Gastroesophageal sphincter (tissue), 4 donors: ENCODE data around the gene GRWD1. TPM values are rescaled to one million over a fixed set of nuclear protein-coding genes. Genes with fewer than 3 reads are reported as not detected.

Experiments
- ATAC-seq: fragments of 150-250 bp; one replicate; pipeline ENCODE4 v1.9.1; 2016; ENCODE audit warnings: mild to moderate bottlenecking, moderate library complexity
- H3K27ac ChIP-seq, 4 donors: fragments of 200-600 bp; sonication (generic) in 3 of 4; 1 replicate in 3 of 4; 2 replicates in 1 of 4; pipeline ENCODE4 v1.5.1; 2016 to 2019
- H3K27me3 ChIP-seq: fragments of 200-600 bp; sonication (generic); one replicate; pipeline ENCODE4 v1.5.1; 2019
- H3K36me3 ChIP-seq, 2 donors: fragments of 200-600 bp; sonication (generic); one replicate each; pipeline ENCODE4 v1.5.1; 2019; ENCODE audit warnings: control low read depth in 1 of 2
- H3K4me1 ChIP-seq, 3 donors: fragments of 200-600 bp; sonication (generic); 1 replicate in 2 of 3; 2 replicates in 1 of 3; pipeline ENCODE4 v1.5.1; 2016 to 2019; ENCODE audit warnings: control low read depth in 2 of 3
- H3K4me3 ChIP-seq, 2 donors: fragments of 200-600 bp; sonication (generic); one replicate each; pipeline ENCODE4 v1.5.1; 2019; ENCODE audit warnings: mild to moderate bottlenecking in 1 of 2, moderate library complexity in 1 of 2
- H3K9me3 ChIP-seq, 3 donors: fragments of 200-600 bp; sonication (generic); one replicate each; pipeline ENCODE4 v1.5.1; 2017 to 2019; ENCODE audit warnings: control low read depth in 2 of 3
- EP300 ChIP-seq: sonication (generic); formaldehyde crosslinking; IDR thresholded peaks from one replicate; pipeline ENCODE4 v1.6.1; 2017; ENCODE audit warnings: antibody characterized with exemption, mild to moderate bottlenecking
- POLR2A ChIP-seq, 2 donors: fragments of 450-650 bp; IDR thresholded peaks; one replicate each; pipeline ENCODE4 v1.6.1; 2017; ENCODE audit warnings: antibody characterized with exemption in 2 of 2, mild to moderate bottlenecking in 2 of 2, moderate library complexity in 1 of 2
- POLR2AphosphoS5 ChIP-seq: sonication (generic); formaldehyde crosslinking; IDR thresholded peaks from one replicate; pipeline ENCODE4 v1.6.1; 2017; ENCODE audit warnings: antibody characterized with exemption
- WGBS, 2 donors: methylation state at CpG; one replicate each; pipeline ENCODE4 v1.1.5; 2018; ENCODE audit warnings: low coverage in 1 of 2; 5-methylcytosine and 5-hydroxymethylcytosine counted together
- total RNA-seq, 4 donors: library from RNA; depleted of rRNA; stranded (reverse); fragments of >200 nt; gene quantifications; one replicate each; pipeline ENCODE4 v1.1.0, GENCODE V29; 2016
- TF ChIP-seq, protein P1 (sequence below), 4 experiments: fragments of 200-600 bp in 2 of 4; fragments of 450-650 bp in 2 of 4; sonication (generic) in 1 of 4; IDR thresholded peaks; one replicate each; pipeline ENCODE4 v1.5.1; 2017 to 2019; ENCODE audit warnings: antibody characterized with exemption in 4 of 4, mild to moderate bottlenecking in 2 of 4, moderate library complexity in 2 of 4

Gene GRWD1
- total RNA-seq, 4 donors from 2014 or later, result 28.9 to 33.1 (median 32.7) TPM

DNA sequence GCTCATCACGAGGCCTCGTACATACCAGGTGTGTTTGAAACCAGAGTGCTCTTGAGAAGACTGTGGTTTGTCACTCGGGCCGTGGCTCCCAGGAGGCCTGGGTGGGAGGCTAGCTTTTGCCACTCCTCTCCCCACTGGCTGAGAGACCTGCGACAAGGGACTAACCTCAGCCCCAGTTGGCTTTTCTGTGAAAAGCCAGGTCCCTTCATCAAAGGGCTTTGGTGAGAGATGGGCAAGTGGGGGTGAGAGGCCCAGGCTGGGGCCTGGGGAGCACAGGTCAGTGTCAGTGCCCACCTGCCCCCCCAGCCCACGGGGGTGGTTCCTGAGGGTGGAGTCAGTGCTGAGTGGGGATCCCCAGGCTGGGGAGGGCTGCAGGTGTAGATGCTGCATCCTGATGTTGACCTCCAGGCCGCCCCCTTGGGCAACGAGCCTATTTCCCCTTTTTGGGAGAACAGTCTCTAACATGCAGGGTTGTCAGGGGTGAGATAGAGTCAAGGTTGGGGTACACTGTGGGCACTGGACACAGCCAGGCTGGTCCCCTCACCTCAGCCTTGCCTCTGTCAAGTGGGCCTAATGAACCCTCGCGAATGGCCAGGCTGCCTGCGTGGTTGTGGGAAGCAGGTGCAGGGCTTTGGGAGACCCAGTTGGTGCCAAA, 10.3 kb downstream of the GRWD1 start:
- Histone ChIP-seq H3K27me3 (no peaks in the 10 kb centered on the region), H3K4me1 (no peaks in the 10 kb centered on the region), H3K36me3 (peaks cover 0 to 61% of the 10 kb centered on the region in 2 donors), H3K9me3 (no peaks in the 10 kb centered on the region), H3K4me3 (no peak overlapping the region), H3K27ac (no peak overlapping the region)
- no peak for ATAC-seq
- TF ChIP-seq EP300, result no peak
- TF ChIP-seq POLR2A (IDR thresholded peaks at IDR 0.05), result no peak
- TF ChIP-seq, protein P1, sequence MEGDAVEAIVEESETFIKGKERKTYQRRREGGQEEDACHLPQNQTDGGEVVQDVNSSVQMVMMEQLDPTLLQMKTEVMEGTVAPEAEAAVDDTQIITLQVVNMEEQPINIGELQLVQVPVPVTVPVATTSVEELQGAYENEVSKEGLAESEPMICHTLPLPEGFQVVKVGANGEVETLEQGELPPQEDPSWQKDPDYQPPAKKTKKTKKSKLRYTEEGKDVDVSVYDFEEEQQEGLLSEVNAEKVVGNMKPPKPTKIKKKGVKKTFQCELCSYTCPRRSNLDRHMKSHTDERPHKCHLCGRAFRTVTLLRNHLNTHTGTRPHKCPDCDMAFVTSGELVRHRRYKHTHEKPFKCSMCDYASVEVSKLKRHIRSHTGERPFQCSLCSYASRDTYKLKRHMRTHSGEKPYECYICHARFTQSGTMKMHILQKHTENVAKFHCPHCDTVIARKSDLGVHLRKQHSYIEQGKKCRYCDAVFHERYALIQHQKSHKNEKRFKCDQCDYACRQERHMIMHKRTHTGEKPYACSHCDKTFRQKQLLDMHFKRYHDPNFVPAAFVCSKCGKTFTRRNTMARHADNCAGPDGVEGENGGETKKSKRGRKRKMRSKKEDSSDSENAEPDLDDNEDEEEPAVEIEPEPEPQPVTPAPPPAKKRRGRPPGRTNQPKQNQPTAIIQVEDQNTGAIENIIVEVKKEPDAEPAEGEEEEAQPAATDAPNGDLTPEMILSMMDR (IDR thresholded peaks at IDR 0.05), result no peak
- TF ChIP-seq POLR2AphosphoS5, result no peak
- WGBS, 2 donors, result 75 to 93% methylated on average over 3 to 4 of the region's 11 CpGs

DNA sequence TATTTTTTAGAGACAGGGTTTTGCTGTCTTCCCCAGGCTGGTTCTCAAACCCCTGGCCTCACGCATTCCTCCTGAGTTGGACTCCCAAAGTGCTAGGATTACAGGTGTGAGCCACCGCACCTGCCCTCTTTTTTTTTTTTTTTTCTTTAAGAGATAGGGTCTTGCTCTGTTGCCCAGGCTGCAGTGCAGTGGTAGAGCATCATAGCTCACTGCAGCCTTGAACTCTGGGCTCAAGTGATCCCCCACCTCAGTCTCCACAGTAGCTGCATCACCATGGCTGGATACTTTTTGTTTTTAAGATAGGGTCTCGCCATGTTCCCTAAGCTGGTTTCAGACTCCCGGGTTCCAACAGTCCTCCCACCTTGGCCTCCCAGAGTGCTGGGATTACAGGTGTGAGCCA, 11.1 kb downstream of the GRWD1 start:
- ATAC-seq, result no peak
- H3K36me3 ChIP-seq, result peaks cover 0 to 53% of the 10 kb centered on the region in 2 donors
- 93 to 100% methylated on average over 2 of the region's 4 CpGs for whole genome bisulfite sequencing, 2 donors
- TF ChIP-seq, protein P1 (IDR thresholded peaks at IDR 0.05), result no peak
- TF ChIP-seq POLR2AphosphoS5, result no peak
- TF ChIP-seq EP300, result no peak
- TF ChIP-seq POLR2A (IDR thresholded peaks at IDR 0.05), result no peak
- no peaks in the 10 kb centered on the region for H3K27me3 ChIP-seq
- H3K27ac ChIP-seq, result no peak overlapping the region
- no peak overlapping the region for H3K4me3 ChIP-seq
- H3K9me3 ChIP-seq, result no peaks in the 10 kb centered on the region
- H3K4me1 ChIP-seq, result no peaks in the 10 kb centered on the region

DNA sequence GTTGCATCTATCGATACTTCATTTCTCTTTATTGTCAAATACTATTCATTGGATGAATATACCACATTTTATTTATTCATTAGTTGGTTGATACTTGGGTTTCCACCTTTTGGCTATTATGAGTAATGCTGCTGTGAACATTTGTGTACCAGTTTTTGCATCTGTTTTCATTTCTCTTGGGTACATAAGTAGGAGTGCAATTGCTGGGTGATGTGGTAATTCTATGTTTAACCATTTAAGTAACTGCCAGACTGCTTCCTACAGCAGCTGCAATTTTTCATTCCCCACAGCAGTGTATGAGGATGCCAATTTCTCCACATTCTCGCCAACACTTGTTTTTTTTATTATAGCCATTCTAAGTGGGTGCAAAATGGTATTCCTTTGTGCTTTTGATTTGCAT, 12.2 kb downstream of the GRWD1 start:
- Histone ChIP-seq H3K36me3 (peaks cover 0 to 41% of the 10 kb centered on the region in 2 donors), H3K4me3 (no peak overlapping the region), H3K4me1 (no peaks in the 10 kb centered on the region), H3K27me3 (no peaks in the 10 kb centered on the region), H3K27ac (no peak overlapping the region), H3K9me3 (no peaks in the 10 kb centered on the region)
- ATAC-seq, result no peak
- 86 to 91% methylated on average over 2 of the region's 2 CpGs for WGBS, 2 donors
- TF ChIP-seq POLR2A (IDR thresholded peaks at IDR 0.05) (no peak), POLR2AphosphoS5 (no peak), EP300 (no peak)
- TF ChIP-seq, protein P1 (IDR thresholded peaks at IDR 0.05), result no peak

DNA sequence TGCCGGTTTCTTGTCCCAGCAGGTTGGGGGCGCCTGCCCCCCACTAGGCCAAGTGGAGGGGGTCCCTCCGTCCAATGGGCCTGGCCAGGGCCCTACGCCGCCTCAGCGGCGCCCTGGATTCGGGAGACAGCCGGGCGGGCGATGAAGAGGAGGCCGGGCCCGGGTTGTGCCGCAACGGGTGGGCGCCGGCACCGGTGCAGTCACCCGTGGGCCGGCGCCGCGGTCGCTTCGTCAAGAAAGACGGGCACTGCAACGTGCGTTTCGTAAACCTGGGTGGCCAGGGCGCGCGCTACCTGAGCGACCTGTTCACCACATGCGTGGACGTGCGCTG, 15.8 kb downstream of the GRWD1 start:
- Histone ChIP-seq H3K27me3 (no peaks in the 10 kb centered on the region), H3K36me3 (peaks cover 0 to 7% of the 10 kb centered on the region in 2 donors), H3K4me1 (no peaks in the 10 kb centered on the region), H3K4me3 (no peak overlapping the region), H3K27ac (no peak overlapping the region), H3K9me3 (no peaks in the 10 kb centered on the region)
- ATAC-seq, result no peak
- TF ChIP-seq EP300 (no peak), POLR2A (IDR thresholded peaks at IDR 0.05) (no peak), POLR2AphosphoS5 (no peak)
- TF ChIP-seq, protein P1 (IDR thresholded peaks at IDR 0.05), result no peak
- 80% methylated on average over 3 of the region's 36 CpGs; no CpG with 5 or more reads in 1 of the 2 donors for WGBS, 2 donors

DNA sequence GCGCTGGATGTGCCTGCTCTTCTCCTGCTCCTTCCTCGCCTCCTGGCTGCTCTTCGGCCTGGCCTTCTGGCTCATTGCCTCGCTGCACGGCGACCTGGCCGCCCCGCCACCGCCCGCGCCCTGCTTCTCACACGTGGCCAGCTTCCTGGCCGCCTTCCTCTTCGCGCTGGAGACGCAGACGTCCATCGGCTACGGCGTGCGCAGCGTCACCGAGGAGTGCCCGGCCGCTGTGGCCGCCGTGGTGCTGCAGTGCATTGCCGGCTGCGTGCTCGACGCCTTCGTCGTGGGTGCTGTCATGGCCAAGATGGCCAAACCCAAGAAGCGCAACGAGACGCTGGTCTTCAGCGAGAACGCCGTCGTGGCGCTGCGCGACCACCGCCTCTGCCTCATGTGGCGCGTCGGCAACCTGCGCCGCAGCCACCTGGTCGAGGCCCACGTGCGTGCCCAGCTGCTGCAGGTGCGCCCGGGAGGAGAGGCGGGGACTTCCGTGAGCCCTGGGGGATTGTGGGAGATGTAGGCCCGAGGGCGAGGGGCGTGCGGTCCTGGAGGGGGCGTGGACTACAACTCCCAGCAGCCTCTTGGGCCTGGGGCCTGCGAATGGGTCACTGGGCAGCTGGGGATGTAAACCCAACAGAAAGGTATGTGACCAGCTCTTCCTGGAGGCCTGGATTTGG, 16.3 kb downstream of the GRWD1 start:
- Histone ChIP-seq H3K27me3 (no peaks in the 10 kb centered on the region), H3K4me1 (no peaks in the 10 kb centered on the region), H3K4me3 (no peak overlapping the region), H3K9me3 (no peaks in the 10 kb centered on the region), H3K27ac (no peak overlapping the region), H3K36me3 (peaks cover 0 to 2% of the 10 kb centered on the region in 2 donors)
- no peak for ATAC-seq
- TF ChIP-seq, protein P1 (IDR thresholded peaks at IDR 0.05), result no peak
- TF ChIP-seq POLR2A (IDR thresholded peaks at IDR 0.05) (no peak), EP300 (no peak), POLR2AphosphoS5 (no peak)
- WGBS, 2 donors, result 65% methylated on average over 20 of the region's 62 CpGs; no CpG with 5 or more reads in 1 of the 2 donors
